Activated naive CD8-positive, alpha-beta T cell (primary cell): Measurements from ENCODE around the gene COQ4.

Experiments used
- H3K27ac Mint-ChIP-seq: one replicate; pipeline ENCODE4 v1.8.0; 2021; ENCODE audit warnings: mixed read lengths
- H3K27me3 Mint-ChIP-seq: one replicate; pipeline ENCODE4 v1.8.0; 2021; ENCODE audit warnings: mixed read lengths
- H3K36me3 Mint-ChIP-seq: one replicate; pipeline ENCODE4 v1.8.0; 2021; ENCODE audit warnings: mixed read lengths
- H3K4me1 Mint-ChIP-seq: one replicate; pipeline ENCODE4 v1.8.0; 2021; ENCODE audit warnings: low read depth, mixed read lengths
- H3K4me3 Mint-ChIP-seq: one replicate; pipeline ENCODE4 v1.8.0; 2021; ENCODE audit warnings: mild to moderate bottlenecking, mixed read lengths
- H3K9me3 Mint-ChIP-seq: one replicate; pipeline ENCODE4 v1.8.0; 2021; ENCODE audit warnings: low read depth, mixed read lengths

Gene COQ4

GRCh38 chr9:128371630-128372117, 49.0 kb downstream of the COQ4 start:
- Mint-ChIP-seq H3K27me3 (no peaks in the 10 kb centered on the region), H3K9me3 (no peaks in the 10 kb centered on the region), H3K4me3 (peak overlapping the region; percentile 99), H3K36me3 (peaks cover 11% of the 10 kb centered on the region), H3K4me1 (peaks cover 34% of the 10 kb centered on the region), H3K27ac (peak overlapping the region; percentile 85)

- Mint-ChIP-seq H3K4me3 (peak overlapping the region; percentile 99), H3K4me1 (peaks cover 36% of the 10 kb centered on the region), H3K27me3 (no peaks in the 10 kb centered on the region), H3K36me3 (peaks cover 11% of the 10 kb centered on the region), H3K9me3 (no peaks in the 10 kb centered on the region), H3K27ac (peak overlapping the region; percentile 85)
Observed at GRCh38 chr9:128372188-128372641, 49.6 kb downstream of the COQ4 start.

- peak overlapping the region; percentile 99 for H3K4me3 Mint-ChIP-seq
Observed at GRCh38 chr9:128372784-128373183, 50.1 kb downstream of the COQ4 start.

GRCh38 chr9:128374221-128374675, 51.6 kb downstream of the COQ4 start:
- Mint-ChIP-seq H3K27me3 (no peaks in the 10 kb centered on the region), H3K4me3 (no peak overlapping the region), H3K9me3 (no peaks in the 10 kb centered on the region), H3K27ac (no peak overlapping the region), H3K36me3 (peaks cover 12% of the 10 kb centered on the region), H3K4me1 (peaks cover 36% of the 10 kb centered on the region)

More at GRCh38 chr9:128372784-128373183, 50.1 kb downstream of the COQ4 start:
- H3K9me3 Mint-ChIP-seq, result no peaks in the 10 kb centered on the region
- H3K27ac Mint-ChIP-seq, result peak overlapping the region; percentile 85
- peaks cover 11% of the 10 kb centered on the region for H3K36me3 Mint-ChIP-seq
- peaks cover 36% of the 10 kb centered on the region for H3K4me1 Mint-ChIP-seq
- no peaks in the 10 kb centered on the region for H3K27me3 Mint-ChIP-seq

- Mint-ChIP-seq H3K36me3 (peaks cover 12% of the 10 kb centered on the region), H3K27me3 (no peaks in the 10 kb centered on the region), H3K9me3 (no peaks in the 10 kb centered on the region), H3K27ac (no peak overlapping the region), H3K4me1 (peaks cover 28% of the 10 kb centered on the region), H3K4me3 (no peak overlapping the region)
Observed at GRCh38 chr9:128375865-128376264, 53.2 kb downstream of the COQ4 start.

- Mint-ChIP-seq H3K27me3 (no peaks in the 10 kb centered on the region), H3K4me1 (no peaks in the 10 kb centered on the region), H3K36me3 (peaks cover 2% of the 10 kb centered on the region), H3K4me3 (no peak overlapping the region), H3K27ac (no peak overlapping the region), H3K9me3 (no peaks in the 10 kb centered on the region)
Observed at GRCh38 chr9:128382261-128382660, 59.6 kb downstream of the COQ4 start.

GRCh38 chr9:128383007-128383753, 60.5 kb downstream of the COQ4 start:
- H3K4me3 Mint-ChIP-seq, result no peak overlapping the region
- H3K4me1 Mint-ChIP-seq, result no peaks in the 10 kb centered on the region
- no peaks in the 10 kb centered on the region for H3K27me3 Mint-ChIP-seq
- peaks cover 2% of the 10 kb centered on the region for H3K36me3 Mint-ChIP-seq
- H3K9me3 Mint-ChIP-seq, result no peaks in the 10 kb centered on the region
- no peak overlapping the region for H3K27ac Mint-ChIP-seq
